Measurements from ENCODE around the gene NRM.
A peak's percentile ranks its signal among the peaks of the same experiment; 100 is the strongest.
"Not testable (repeated sequence)": the region's sequence is repeated elsewhere in the genome, so short reads cannot be mapped to it uniquely, and the experiment has no call there.

Gene NRM

GRCh38 chr6:30724906-30725667 lies 34.3 kb upstream of the NRM start:
- H3K9ac ChIP-seq (ENCODE audit: low read depth, low read length): no peak overlapping the region
- H3K4me1 ChIP-seq (ENCODE audit: insufficient read depth, low read length): peaks cover 5% of the 10 kb centered on the region
- H3K36me3 ChIP-seq (ENCODE audit: insufficient read depth, low read depth, low read length): peaks cover 72% of the 10 kb centered on the region
- no peaks in the 10 kb centered on the region for H3K27me3 ChIP-seq (ENCODE audit: insufficient read depth, low read length)
- no peak overlapping the region for H3K4me3 ChIP-seq (ENCODE audit: low read length)
- H3K9me3 ChIP-seq (ENCODE audit: insufficient read depth, low read depth, low read length): no peaks in the 10 kb centered on the region
- no peak overlapping the region for H3K27ac ChIP-seq (ENCODE audit: low read length)

- not testable (repeated sequence) for H3K27me3 ChIP-seq (ENCODE audit: insufficient read depth, low read length); H3K27ac ChIP-seq (ENCODE audit: low read length); H3K9me3 ChIP-seq (ENCODE audit: insufficient read depth, low read depth, low read length); H3K4me3 ChIP-seq (ENCODE audit: low read length); H3K4me1 ChIP-seq (ENCODE audit: insufficient read depth, low read length); H3K9ac ChIP-seq (ENCODE audit: low read depth, low read length)
- H3K36me3 ChIP-seq (ENCODE audit: insufficient read depth, low read depth, low read length): peaks cover 62% of the 10 kb centered on the region
These were observed 33.3 kb upstream of the NRM start for GRCh38 chr6:30723843-30724741.

GRCh38 chr6:30723159-30723842 lies 32.5 kb upstream of the NRM start:
- not testable (repeated sequence) for H3K9me3 ChIP-seq (ENCODE audit: insufficient read depth, low read depth, low read length); H3K27me3 ChIP-seq (ENCODE audit: insufficient read depth, low read length); H3K27ac ChIP-seq (ENCODE audit: low read length); H3K4me1 ChIP-seq (ENCODE audit: insufficient read depth, low read length)
- H3K36me3 ChIP-seq (ENCODE audit: insufficient read depth, low read depth, low read length): peaks cover 62% of the 10 kb centered on the region
- peak overlapping the region; percentile 10; the same call in 1 of the 2 replicates for H3K9ac ChIP-seq (ENCODE audit: low read depth, low read length)
- peak overlapping the region; percentile 98; the same call in 1 of the 2 replicates for H3K4me3 ChIP-seq (ENCODE audit: low read length)

- Histone ChIP-seq H3K9me3 (ENCODE audit: insufficient read depth, low read depth, low read length) (no peaks in the 10 kb centered on the region), H3K36me3 (ENCODE audit: insufficient read depth, low read depth, low read length) (peaks cover 54% of the 10 kb centered on the region), H3K4me1 (ENCODE audit: insufficient read depth, low read length) (peaks cover 8% of the 10 kb centered on the region), H3K9ac (ENCODE audit: low read depth, low read length) (peak overlapping the region; percentile 99; the same call in 1 of the 2 replicates), H3K27me3 (ENCODE audit: insufficient read depth, low read length) (no peaks in the 10 kb centered on the region), H3K4me3 (ENCODE audit: low read length) (peak overlapping the region; percentile 98), H3K27ac (ENCODE audit: low read length) (no peak overlapping the region)
These were observed 31.7 kb upstream of the NRM start for GRCh38 chr6:30722280-30723112.

GRCh38 chr6:30722025-30722279 lies 31.2 kb upstream of the NRM start:
- peak overlapping the region; percentile 99 for H3K9ac ChIP-seq (ENCODE audit: low read depth, low read length)
- H3K27me3 ChIP-seq (ENCODE audit: insufficient read depth, low read length); H3K4me1 ChIP-seq (ENCODE audit: insufficient read depth, low read length); H3K9me3 ChIP-seq (ENCODE audit: insufficient read depth, low read depth, low read length): not testable (repeated sequence)
- H3K27ac ChIP-seq (ENCODE audit: low read length): peak overlapping the region; percentile 56
- peak overlapping the region; percentile 98 for H3K4me3 ChIP-seq (ENCODE audit: low read length)
- peaks cover 50% of the 10 kb centered on the region for H3K36me3 ChIP-seq (ENCODE audit: insufficient read depth, low read depth, low read length)

- peak overlapping the region; percentile 98 for H3K4me3 ChIP-seq (ENCODE audit: low read length)
- no peaks in the 10 kb centered on the region for H3K27me3 ChIP-seq (ENCODE audit: insufficient read depth, low read length)
- peaks cover 50% of the 10 kb centered on the region for H3K36me3 ChIP-seq (ENCODE audit: insufficient read depth, low read depth, low read length)
- H3K9ac ChIP-seq (ENCODE audit: low read depth, low read length): peak overlapping the region; percentile 99
- H3K9me3 ChIP-seq (ENCODE audit: insufficient read depth, low read depth, low read length): no peaks in the 10 kb centered on the region
- peaks cover 9% of the 10 kb centered on the region for H3K4me1 ChIP-seq (ENCODE audit: insufficient read depth, low read length)
- H3K27ac ChIP-seq (ENCODE audit: low read length): peak overlapping the region; percentile 80
These were observed 30.6 kb upstream of the NRM start for GRCh38 chr6:30721198-30722024.

- H3K27ac ChIP-seq (ENCODE audit: low read length): peak overlapping the region; percentile 80
- peaks cover 46% of the 10 kb centered on the region for H3K36me3 ChIP-seq (ENCODE audit: insufficient read depth, low read depth, low read length)
- no peaks in the 10 kb centered on the region for H3K27me3 ChIP-seq (ENCODE audit: insufficient read depth, low read length)
- H3K9me3 ChIP-seq (ENCODE audit: insufficient read depth, low read depth, low read length): no peaks in the 10 kb centered on the region
- peaks cover 10% of the 10 kb centered on the region for H3K4me1 ChIP-seq (ENCODE audit: insufficient read depth, low read length)
- H3K9ac ChIP-seq (ENCODE audit: low read depth, low read length): peak overlapping the region; percentile 99
- peak overlapping the region; percentile 98 for H3K4me3 ChIP-seq (ENCODE audit: low read length)
These were observed 30.0 kb upstream of the NRM start for GRCh38 chr6:30720738-30721197.

GRCh38 chr6:30719791-30720737 lies 29.3 kb upstream of the NRM start, which contains the start of gene TUBB:
TSS of gene TUBB (plus strand) at chr6:30720352. CDS start at chr6:30720507, 155 bp downstream.
- H3K4me1 ChIP-seq (ENCODE audit: insufficient read depth, low read length): peaks cover 10% of the 10 kb centered on the region

GRCh38 chr6:30719356-30719755 lies 28.6 kb upstream of the NRM start:
- Histone ChIP-seq H3K36me3 (ENCODE audit: insufficient read depth, low read depth, low read length) (peaks cover 40% of the 10 kb centered on the region), H3K27me3 (ENCODE audit: insufficient read depth, low read length) (no peaks in the 10 kb centered on the region), H3K9ac (ENCODE audit: low read depth, low read length) (peak overlapping the region; percentile 95), H3K27ac (ENCODE audit: low read length) (peak overlapping the region; percentile 91), H3K9me3 (ENCODE audit: insufficient read depth, low read depth, low read length) (no peaks in the 10 kb centered on the region), H3K4me3 (ENCODE audit: low read length) (peak overlapping the region; percentile 64), H3K4me1 (ENCODE audit: insufficient read depth, low read length) (peaks cover 10% of the 10 kb centered on the region)

More at GRCh38 chr6:30719791-30720737, 29.3 kb upstream of the NRM start, which contains the start of gene TUBB:
- Histone ChIP-seq H3K9ac (ENCODE audit: low read depth, low read length) (peak within 1 kb of the TSS; percentile 99), H3K27me3 (ENCODE audit: insufficient read depth, low read length) (no peaks in the 10 kb centered on the region), H3K36me3 (ENCODE audit: insufficient read depth, low read depth, low read length) (peaks cover 40% of the 10 kb centered on the region), H3K27ac (ENCODE audit: low read length) (peak within 1 kb of the TSS; percentile 91), H3K9me3 (ENCODE audit: insufficient read depth, low read depth, low read length) (no peaks in the 10 kb centered on the region), H3K4me3 (ENCODE audit: low read length) (peak within 1 kb of the TSS; percentile 98)

All from iPS-20b (cell line).